Right lobe of liver (tissue), 6 donors: ENCODE results near the gene CRB1. TPM values are rescaled to one million over a fixed set of nuclear protein-coding genes. Genes with fewer than 3 reads are reported as not detected.

Experiments
- ATAC-seq, 4 donors: fragments of 200-7000 bp; cut with Tn5 transposase; one replicate each; pipeline ENCODE4 v1.9.1; 2020; ENCODE audit warnings: mild to moderate bottlenecking in 4 of 4, moderate library complexity in 4 of 4
- DNase-seq, 3 donors: peaks; one replicate each; pipeline ENCODE4 v3.0.0-alpha.2; 2020
- H3K27ac ChIP-seq, 3 donors: fragments of 200-600 bp; one replicate each; pipeline ENCODE4 v1.8.0; 2022
- H3K27me3 ChIP-seq, 2 donors: fragments of 200-600 bp; one replicate each; pipeline ENCODE4 v1.8.0; 2022
- H3K36me3 ChIP-seq, 4 donors: fragments of 200-600 bp; sonication (generic) in 1 of 4; one replicate each; pipeline versions ENCODE4 v1.5.1 to v1.8.0; 2017 to 2022; ENCODE audit warnings: control low read depth in 1 of 4
- H3K4me1 ChIP-seq, 4 donors: fragments of 200-600 bp; sonication (generic) in 1 of 4; one replicate each; pipeline versions ENCODE4 v1.5.1 to v1.8.0; 2017 to 2022; ENCODE audit warnings: control low read depth in 1 of 4
- H3K4me3 ChIP-seq, 3 donors: fragments of 200-600 bp; one replicate each; pipeline ENCODE4 v1.8.0; 2022
- H3K9me3 ChIP-seq, 4 donors: fragments of 200-600 bp; sonication (generic) in 1 of 4; one replicate each; pipeline versions ENCODE4 v1.5.1 to v1.8.0; 2017 to 2022; ENCODE audit warnings: control low read depth in 1 of 4
- CTCF ChIP-seq, 4 donors: fragments of 200-600 bp in 3 of 4; fragments of 450-650 bp in 1 of 4; IDR thresholded peaks; one replicate each; pipeline versions ENCODE4 v1.5.1 to v1.8.0; 2016 to 2022; ENCODE audit warnings: antibody characterized with exemption in 4 of 4, mild to moderate bottlenecking in 2 of 4
- POLR2A ChIP-seq: fragments of 450-650 bp; IDR thresholded peaks from one replicate; pipeline ENCODE4 v1.6.1; 2017; ENCODE audit warnings: antibody characterized with exemption, mild to moderate bottlenecking
- WGBS: methylation state at CpG from one replicate; pipeline ENCODE4 v1.1.6; 2018; ENCODE audit warnings: low coverage, low lambda C conversion rate; ENCODE audit not compliant: insufficient coverage; ENCODE audit errors: missing lambda C conversion rate; 5-methylcytosine and 5-hydroxymethylcytosine counted together
- intact Hi-C, 2 donors: fragments of 100-400 bp; cut with DNase I; formaldehyde crosslinking; loops; one replicate each; pipeline versions ENCODE4 v1.11.2 to v1.14.1; 2022
- total RNA-seq, 6 experiments: library from RNA; depleted of rRNA in 2 of 6; stranded (reverse); fragments of >200 nt in 2 of 6; fragmentation: NEBNext Ultra II Directional in 3 of 6; extraction: Animal tissue kit (Norgen Biotek cat#: 25700) in 3 of 6; gene quantifications; one replicate each; pipeline versions ENCODE4 v1.1.0 to v1.2.4, GENCODE V29; 2016 to 2023
- donor health status: DM: no; HTN: yes; CAD: no.
- donor health status: DM: no; HTN: no; CAD: no.
- donor health status: DM: no; HTN: no; CAD: no.
- donor health status: DM: no; HTN: yes; CAD: no.
- donor health status: DM: no; HTN: yes; CAD: no.

The CRB1 gene
- total RNA-seq, 6 experiments from 2014 or later, result 0.29 TPM; not detected in 5

GRCh38 chr1:197307551-197307950, 39.5 kb downstream of the CRB1 start:
- no peaks in the 10 kb centered on the region for H3K27me3 ChIP-seq
- H3K4me1 ChIP-seq, result no peaks in the 10 kb centered on the region
- H3K9me3 ChIP-seq, result no peaks in the 10 kb centered on the region
- TF ChIP-seq POLR2A, result no peak
- no peak for TF ChIP-seq CTCF (IDR thresholded peaks at IDR 0.05)
- WGBS, result 46% methylated on average over 3 of the region's 3 CpGs
- H3K4me3 ChIP-seq, result no peak overlapping the region
- H3K36me3 ChIP-seq, result no peaks in the 10 kb centered on the region
- H3K27ac ChIP-seq, result no peak overlapping the region
- DNase-seq, result no peak
- intact Hi-C loops, result no loop called here
- ATAC-seq, result no peak

GRCh38 chr1:197311081-197311480, 43.0 kb downstream of the CRB1 start:
- no peak for DNase-seq
- Histone ChIP-seq H3K4me3 (no peak overlapping the region), H3K4me1 (no peaks in the 10 kb centered on the region), H3K9me3 (no peaks in the 10 kb centered on the region), H3K27ac (no peak overlapping the region), H3K27me3 (no peaks in the 10 kb centered on the region), H3K36me3 (no peaks in the 10 kb centered on the region)
- no peak for ATAC-seq
- WGBS, result 77% methylated on average over 4 of the region's 4 CpGs
- intact Hi-C loops, result no loop called here
- no peak for TF ChIP-seq CTCF (IDR thresholded peaks at IDR 0.05)
- no peak for TF ChIP-seq POLR2A

- intact Hi-C loops, result no loop called here
- Histone ChIP-seq H3K4me3 (no peak overlapping the region), H3K36me3 (no peaks in the 10 kb centered on the region), H3K4me1 (no peaks in the 10 kb centered on the region), H3K27me3 (no peaks in the 10 kb centered on the region), H3K27ac (no peak overlapping the region), H3K9me3 (no peaks in the 10 kb centered on the region)
- 77% methylated on average over 5 of the region's 5 CpGs for WGBS
- TF ChIP-seq POLR2A (no peak), CTCF (IDR thresholded peaks at IDR 0.05) (no peak)
- DNase-seq (no peak), ATAC-seq (no peak)
These were observed 44.1 kb downstream of the CRB1 start for GRCh38 chr1:197312163-197312562.

- ATAC-seq (no peak), DNase-seq (no peak)
- Histone ChIP-seq H3K4me3 (no peak overlapping the region), H3K27me3 (no peaks in the 10 kb centered on the region), H3K27ac (no peak overlapping the region), H3K4me1 (no peaks in the 10 kb centered on the region), H3K9me3 (no peaks in the 10 kb centered on the region), H3K36me3 (no peaks in the 10 kb centered on the region)
- no peak for TF ChIP-seq POLR2A
- no peak for TF ChIP-seq CTCF (IDR thresholded peaks at IDR 0.05)
- 32% methylated on average over 5 of the region's 5 CpGs for WGBS
- intact Hi-C loops, result no loop called here
These were observed 45.7 kb downstream of the CRB1 start for GRCh38 chr1:197313713-197314112.

GRCh38 chr1:197314682-197315081, 46.6 kb downstream of the CRB1 start:
- intact Hi-C loops, result no loop called here
- Histone ChIP-seq H3K9me3 (no peaks in the 10 kb centered on the region), H3K36me3 (no peaks in the 10 kb centered on the region), H3K27ac (no peak overlapping the region), H3K4me1 (no peaks in the 10 kb centered on the region), H3K27me3 (no peaks in the 10 kb centered on the region), H3K4me3 (no peak overlapping the region)
- no peak for TF ChIP-seq CTCF (IDR thresholded peaks at IDR 0.05)
- no peak for TF ChIP-seq POLR2A
- no peak for ATAC-seq
- no peak for DNase-seq
